Loucy (cell line): Measurements from ENCODE around the gene PDE4D.

Source experiments
- H2AFZ ChIP-seq: fragments of 200-600 bp; sonication (generic); 2 replicates; pipeline ENCODE4 v1.6.0; 2016; ENCODE audit warnings: antibody characterized with exemption, mild to moderate bottlenecking, low read length, moderate library complexity
- H3F3A ChIP-seq: fragments of 200-600 bp; 2 replicates; pipeline ENCODE4 v1.6.0; 2016; ENCODE audit warnings: antibody characterized with exemption, low read depth, mild to moderate bottlenecking
- H3K27me3 ChIP-seq: fragments of 200-600 bp; sonication (generic); 2 replicates; pipeline ENCODE4 v1.6.1; 2014; ENCODE audit warnings: low read length, mild to moderate bottlenecking; ENCODE audit not compliant: insufficient read depth, poor library complexity, severe bottlenecking
- H3K36me3 ChIP-seq: fragments of 200-600 bp; sonication (generic); 2 replicates; pipeline ENCODE4 v1.6.1; 2016; ENCODE audit warnings: low read length; ENCODE audit not compliant: insufficient read depth
- H3K4me1 ChIP-seq: fragments of 200-600 bp; sonication (generic); 2 replicates; pipeline ENCODE4 v1.5.1; 2014; ENCODE audit warnings: low read length, mild to moderate bottlenecking; ENCODE audit not compliant: insufficient read depth, poor library complexity, severe bottlenecking
- H3K4me2 ChIP-seq: fragments of 200-600 bp; sonication (generic); 2 replicates; pipeline ENCODE4 v1.6.0; 2014; ENCODE audit warnings: antibody characterized with exemption, low read length, low read depth, mild to moderate bottlenecking; ENCODE audit not compliant: poor library complexity, severe bottlenecking
- H3K4me3 ChIP-seq: fragments of 200-600 bp; sonication (generic); 2 replicates; pipeline ENCODE4 v1.5.1; 2014; ENCODE audit warnings: low read length, mild to moderate bottlenecking, mixed read lengths; ENCODE audit not compliant: poor library complexity, severe bottlenecking
- H3K79me2 ChIP-seq: fragments of 200-600 bp; sonication (generic); 2 replicates; pipeline ENCODE4 v1.6.1; 2014; ENCODE audit warnings: low read length; ENCODE audit not compliant: insufficient read depth
- H3K9ac ChIP-seq: fragments of 200-600 bp; sonication (generic); 2 replicates; pipeline ENCODE4 v1.6.0; 2014; ENCODE audit warnings: mild to moderate bottlenecking, low read depth, low read length, moderate library complexity; ENCODE audit not compliant: poor library complexity, severe bottlenecking
- H3K9me2 ChIP-seq: fragments of 200-600 bp; sonication (generic); replicated peaks from 2 replicates; pipeline ENCODE4 v1.6.1; 2016; ENCODE audit warnings: low read depth, low read length, mixed read lengths
- H3K9me3 ChIP-seq: fragments of 200-600 bp; sonication (generic); 2 replicates; pipeline ENCODE4 v1.6.1; 2014; ENCODE audit warnings: mild to moderate bottlenecking, antibody characterized with exemption, low read length, low read depth; ENCODE audit not compliant: insufficient read depth
- H4K20me1 ChIP-seq: fragments of 200-600 bp; sonication (generic); 2 replicates; pipeline ENCODE4 v1.6.0; 2014; ENCODE audit warnings: antibody characterized with exemption, low read length, mild to moderate bottlenecking; ENCODE audit not compliant: insufficient read depth, poor library complexity, severe bottlenecking
- CTCF ChIP-seq: fragments of 200-600 bp; sonication (generic); conservative IDR thresholded peaks from 2 replicates; pipeline ENCODE4 v1.5.1; 2014; ENCODE audit warnings: mild to moderate bottlenecking, antibody characterized with exemption, low read length
- EZH2phosphoT487 ChIP-seq: fragments of 200-600 bp; IDR thresholded peaks from 2 replicates; pipeline ENCODE4 v1.6.1; 2018; ENCODE audit warnings: antibody characterized with exemption, mild to moderate bottlenecking, moderate library complexity, borderline replicate concordance

The PDE4D gene

GRCh38 chr5:59264013-59264412 lies 629.5 kb downstream of the PDE4D start:
- Histone ChIP-seq H3K36me3 (no peaks in the 10 kb centered on the region), H3K79me2 (no peaks in the 10 kb centered on the region), H3K9ac (no peak overlapping the region), H3K9me2 (no peaks in the 10 kb centered on the region), H3K4me3 (no peak overlapping the region), H2AFZ (no peak overlapping the region), H3K4me1 (no peaks in the 10 kb centered on the region), H3K4me2 (no peak overlapping the region), H3F3A (no peaks in the 10 kb centered on the region), H3K27me3 (no peaks in the 10 kb centered on the region), H3K9me3 (no peaks in the 10 kb centered on the region), H4K20me1 (no peaks in the 10 kb centered on the region)
- TF ChIP-seq CTCF: no peak
- TF ChIP-seq EZH2phosphoT487: no peak

- Histone ChIP-seq H4K20me1 (no peaks in the 10 kb centered on the region), H3K36me3 (no peaks in the 10 kb centered on the region), H3K9me2 (no peaks in the 10 kb centered on the region), H3K4me1 (no peaks in the 10 kb centered on the region), H3K4me3 (no peak overlapping the region), H3K27me3 (no peaks in the 10 kb centered on the region), H3K9me3 (no peaks in the 10 kb centered on the region), H2AFZ (no peak overlapping the region), H3K4me2 (no peak overlapping the region), H3K79me2 (no peaks in the 10 kb centered on the region), H3K9ac (no peak overlapping the region), H3F3A (no peaks in the 10 kb centered on the region)
- no peak for TF ChIP-seq EZH2phosphoT487
- no peak for TF ChIP-seq CTCF
Measured at GRCh38 chr5:59261969-59262368, 631.6 kb downstream of the PDE4D start.

- Histone ChIP-seq H3K4me2 (no peak overlapping the region), H3K79me2 (no peaks in the 10 kb centered on the region), H3K27me3 (no peaks in the 10 kb centered on the region), H3K9me3 (no peaks in the 10 kb centered on the region), H3K9ac (no peak overlapping the region), H2AFZ (no peak overlapping the region), H3K4me1 (no peaks in the 10 kb centered on the region), H3K36me3 (no peaks in the 10 kb centered on the region), H3K4me3 (no peak overlapping the region), H4K20me1 (no peaks in the 10 kb centered on the region), H3K9me2 (no peaks in the 10 kb centered on the region), H3F3A (peaks cover 1% of the 10 kb centered on the region; the same call in 1 of the 2 replicates)
- TF ChIP-seq EZH2phosphoT487: no peak
- TF ChIP-seq CTCF: no peak
Measured at GRCh38 chr5:59260973-59261372, 632.6 kb downstream of the PDE4D start.
